Trophoblast cell (in vitro differentiated cells and primary cell): ENCODE data around the gene CLIP2.
"Not testable (repeated sequence)": the region's sequence is repeated elsewhere in the genome, so short reads cannot be mapped to it uniquely, and the experiment has no call there.

Source experiments
- DNase-seq, 2 donors: peaks; one replicate each; pipeline ENCODE4 v3.0.0-alpha.2; 2016
- H2AFZ ChIP-seq: 2 replicates; pipeline ENCODE4 v1.6.1; 2013; ENCODE audit warnings: low read length, moderate library complexity, mild to moderate bottlenecking; ENCODE audit not compliant: insufficient read depth, poor library complexity
- H2AK5ac ChIP-seq: 2 replicates; pipeline ENCODE4 v1.6.1; 2013; ENCODE audit warnings: mild to moderate bottlenecking, low read length
- H2BK120ac ChIP-seq: 2 replicates; pipeline ENCODE4 v1.6.1; 2013; ENCODE audit warnings: low read length, mild to moderate bottlenecking, moderate library complexity; ENCODE audit not compliant: insufficient read depth, poor library complexity
- H2BK12ac ChIP-seq: 2 replicates; pipeline ENCODE4 v1.6.1; 2013; ENCODE audit warnings: mild to moderate bottlenecking, low read length, moderate library complexity
- H2BK5ac ChIP-seq: 2 replicates; pipeline ENCODE4 v1.6.1; 2013; ENCODE audit warnings: low read length, low read depth, moderate library complexity, mild to moderate bottlenecking; ENCODE audit not compliant: poor library complexity
- H3K14ac ChIP-seq: 2 replicates; pipeline ENCODE4 v1.6.1; 2013; ENCODE audit warnings: mild to moderate bottlenecking, low read length
- H3K18ac ChIP-seq: 2 replicates; pipeline ENCODE4 v1.6.1; 2013; ENCODE audit warnings: mild to moderate bottlenecking, low read length
- H3K23ac ChIP-seq: 2 replicates; pipeline ENCODE4 v1.6.1; 2013; ENCODE audit warnings: low read length
- H3K27ac ChIP-seq: 2 replicates; pipeline ENCODE4 v1.5.1; 2013; ENCODE audit warnings: low read depth, mild to moderate bottlenecking, inconsistent platforms, low read length, moderate library complexity
- H3K27me3 ChIP-seq: 2 replicates; pipeline ENCODE4 v1.6.1; 2013; ENCODE audit warnings: inconsistent platforms, mild to moderate bottlenecking, low read length, moderate library complexity; ENCODE audit not compliant: insufficient read depth
- H3K36me3 ChIP-seq, 2 experiments: 1 replicate in 1 of 2; 2 replicates in 1 of 2; pipeline ENCODE4 v1.6.1; 2013; ENCODE audit warnings: low read length in 2 of 2, mild to moderate bottlenecking in 2 of 2, moderate library complexity in 1 of 2; ENCODE audit not compliant: insufficient read depth in 2 of 2, control insufficient read depth in 1 of 2
- H3K4ac ChIP-seq: 2 replicates; pipeline ENCODE4 v1.6.1; 2013; ENCODE audit warnings: low read depth, mild to moderate bottlenecking, low read length, moderate library complexity
- H3K4me1 ChIP-seq, 2 experiments: 1 replicate in 1 of 2; 2 replicates in 1 of 2; pipeline ENCODE4 v1.6.1; 2013; ENCODE audit warnings: low read length in 2 of 2, mild to moderate bottlenecking in 2 of 2, moderate library complexity in 1 of 2; ENCODE audit not compliant: insufficient read depth in 2 of 2, control insufficient read depth in 1 of 2
- H3K4me2 ChIP-seq: 2 replicates; pipeline ENCODE4 v1.6.1; 2013; ENCODE audit warnings: inconsistent platforms, mild to moderate bottlenecking, low read length, moderate library complexity
- H3K4me3 ChIP-seq: 2 replicates; pipeline ENCODE4 v1.5.1; 2013; ENCODE audit warnings: mild to moderate bottlenecking, low read depth, low read length, inconsistent platforms
- H3K79me1 ChIP-seq: one replicate; pipeline ENCODE4 v1.6.1; 2013; ENCODE audit warnings: low read length
- H3K79me2 ChIP-seq: 2 replicates; pipeline ENCODE4 v1.6.1; 2013; ENCODE audit warnings: low read length, mild to moderate bottlenecking; ENCODE audit not compliant: control insufficient read depth, insufficient read depth, poor library complexity
- H3K9ac ChIP-seq: 2 replicates; pipeline ENCODE4 v1.6.1; 2013; ENCODE audit warnings: mild to moderate bottlenecking, low read length
- H3K9me3 ChIP-seq: 2 replicates; pipeline ENCODE4 v1.6.1; 2013; ENCODE audit warnings: low read depth, mild to moderate bottlenecking, control low read depth, inconsistent platforms, low read length; ENCODE audit not compliant: insufficient read depth
- H4K12ac ChIP-seq: 2 replicates; pipeline ENCODE4 v1.6.1; 2013; ENCODE audit warnings: low read depth, mild to moderate bottlenecking, low read length, moderate library complexity
- H4K8ac ChIP-seq: 2 replicates; pipeline ENCODE4 v1.6.1; 2013; ENCODE audit warnings: low read depth, mild to moderate bottlenecking, low read length, moderate library complexity
- H4K91ac ChIP-seq: one replicate; pipeline ENCODE4 v1.6.1; 2013; ENCODE audit warnings: low read depth, mild to moderate bottlenecking, low read length, moderate library complexity
- WGBS: extraction: QIAGEN DNeasy Blood & Tissue Kit; methylation state at CpG from one replicate; pipeline ENCODE4 v1.1.7; 2013; ENCODE audit warnings: missing lambda C conversion rate; ENCODE audit not compliant: insufficient read length, insufficient coverage; ENCODE audit errors: extremely low coverage; 5-methylcytosine and 5-hydroxymethylcytosine counted together

CLIP2 gene

DNA sequence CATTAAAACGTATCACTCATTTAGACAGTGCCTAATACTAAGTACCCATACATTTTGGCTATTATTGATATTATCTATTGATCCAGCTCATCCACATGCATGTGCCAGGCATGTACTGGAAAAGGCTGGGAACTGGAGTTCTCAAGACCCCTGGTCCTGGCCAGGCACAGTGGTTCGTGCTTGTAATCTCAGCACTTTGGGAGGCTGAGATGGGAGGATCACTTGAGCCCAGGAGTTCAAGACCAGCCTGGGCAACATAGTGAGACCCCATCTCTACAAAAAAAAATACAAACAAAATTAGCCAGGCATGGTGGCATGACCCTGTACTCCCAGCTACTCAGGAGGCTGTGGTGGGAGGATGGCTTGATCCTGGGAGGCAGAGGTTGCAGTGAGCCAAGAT, 50.4 kb downstream of the CLIP2 start:
- H3K18ac ChIP-seq, H3K4me3 ChIP-seq, H3K27ac ChIP-seq, H3K79me1 ChIP-seq, H3K23ac ChIP-seq, H4K12ac ChIP-seq, H2BK5ac ChIP-seq, H3K27me3 ChIP-seq, H4K91ac ChIP-seq, H3K79me2 ChIP-seq, H3K36me3 ChIP-seq, H2BK120ac ChIP-seq, H3K4ac ChIP-seq, H3K4me2 ChIP-seq, H3K14ac ChIP-seq, DNase-seq, H2AFZ ChIP-seq, H2AK5ac ChIP-seq, H4K8ac ChIP-seq, H3K9ac ChIP-seq, H3K9me3 ChIP-seq, H2BK12ac ChIP-seq, H3K4me1 ChIP-seq: not testable (repeated sequence)
- no CpG with 5 or more reads among the region's 2 CpGs for WGBS

DNA sequence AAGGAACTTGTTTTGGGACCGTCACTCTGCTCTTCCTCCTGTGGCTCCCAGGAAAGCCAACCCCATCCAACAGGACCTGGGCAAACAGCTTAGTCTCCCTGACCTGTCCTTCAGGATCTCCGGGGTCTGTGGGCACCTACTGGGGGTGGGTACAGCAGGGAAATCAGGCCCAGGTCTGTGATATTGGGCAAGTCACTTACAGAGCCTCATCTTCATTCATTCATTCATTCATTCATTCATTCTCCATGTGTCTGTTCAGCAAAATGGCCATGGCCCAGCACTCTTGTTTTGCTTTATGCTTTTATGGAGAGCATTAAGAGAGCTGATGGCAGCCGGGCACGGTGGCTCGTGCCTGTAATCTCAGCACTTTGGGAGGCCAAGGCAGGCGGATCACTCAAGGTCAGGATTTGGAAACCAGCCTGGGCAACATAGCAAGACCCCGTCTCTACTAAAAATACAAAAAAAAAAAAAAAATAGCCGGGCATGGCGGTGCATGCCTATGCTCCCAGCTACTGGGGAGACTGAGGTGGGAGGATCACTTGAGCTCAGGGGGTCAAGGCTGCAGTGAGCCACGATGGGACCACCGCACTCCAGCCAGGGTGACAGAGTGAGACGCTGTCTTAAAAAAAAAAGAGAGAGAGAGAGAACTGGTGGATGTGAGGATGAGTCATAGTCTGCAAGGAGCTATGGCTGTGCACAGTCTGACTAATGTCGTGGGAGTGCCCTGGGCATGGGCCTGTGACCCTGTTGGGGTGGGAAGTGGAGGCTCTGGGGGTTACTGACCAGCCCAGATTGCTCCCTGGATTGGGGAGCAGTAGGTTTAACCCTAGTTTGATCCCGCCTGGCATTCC, 54.3 kb downstream of the CLIP2 start:
- peak; percentile 23 to 48 for DNase-seq
- Histone ChIP-seq H4K12ac (no peak overlapping the region), H3K4ac (no peak overlapping the region), H3K36me3 (no peaks in the 10 kb centered on the region), H3K79me1 (no peaks in the 10 kb centered on the region), H3K27ac (no peak overlapping the region), H2AFZ (no peak overlapping the region), H3K18ac (no peak overlapping the region), H3K27me3 (no peaks in the 10 kb centered on the region), H4K8ac (no peak overlapping the region), H2AK5ac (no peak overlapping the region), H3K9me3 (peaks cover 2% of the 10 kb centered on the region), H3K4me2 (no peak overlapping the region), H3K4me3 (no peak overlapping the region), H3K14ac (no peak overlapping the region), H2BK120ac (no peak overlapping the region), H3K23ac (no peak overlapping the region), H4K91ac (no peak overlapping the region), H3K9ac (no peak overlapping the region), H3K79me2 (no peaks in the 10 kb centered on the region), H2BK5ac (no peak overlapping the region), H2BK12ac (peak overlapping the region; percentile 57), H3K4me1 (peaks cover 2 to 4% of the 10 kb centered on the region in 2 experiments)
- no CpG with 5 or more reads among the region's 14 CpGs for WGBS

DNA sequence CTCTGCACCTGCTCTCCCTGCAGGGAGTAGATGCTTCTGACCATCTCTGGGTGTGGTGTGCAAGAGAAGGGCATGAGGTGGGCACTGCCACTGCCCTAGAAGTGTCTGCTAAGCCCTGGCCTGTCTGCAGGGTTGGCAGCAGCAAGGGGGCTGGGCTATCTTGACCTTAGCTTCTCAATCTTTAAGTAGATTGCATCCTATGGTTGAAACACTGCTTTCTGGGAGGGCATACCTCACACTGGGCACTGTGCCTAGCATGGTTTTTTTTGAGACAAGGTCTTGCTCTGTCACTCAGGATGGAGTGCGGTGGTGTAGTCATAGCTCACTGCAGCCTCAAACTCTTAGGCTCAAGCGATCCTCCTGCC, 54.9 kb downstream of the CLIP2 start:
- H2BK12ac ChIP-seq: no peak overlapping the region
- no peak overlapping the region for H2BK5ac ChIP-seq
- no peaks in the 10 kb centered on the region for H3K79me1 ChIP-seq
- H2AK5ac ChIP-seq: no peak overlapping the region
- H3K4me2 ChIP-seq: no peak overlapping the region
- no peak overlapping the region for H3K9ac ChIP-seq
- H3K4me3 ChIP-seq: no peak overlapping the region
- no peak overlapping the region for H3K18ac ChIP-seq
- no peak overlapping the region for H3K23ac ChIP-seq
- no peak overlapping the region for H2BK120ac ChIP-seq
- H2AFZ ChIP-seq: no peak overlapping the region
- no peaks in the 10 kb centered on the region for H3K79me2 ChIP-seq
- H4K8ac ChIP-seq: no peak overlapping the region
- no peak for DNase-seq
- no peak overlapping the region for H4K12ac ChIP-seq
- WGBS: no CpG with 5 or more reads among the region's 2 CpGs
- H3K36me3 ChIP-seq: no peaks in the 10 kb centered on the region
- H3K4ac ChIP-seq: no peak overlapping the region
- H3K14ac ChIP-seq: no peak overlapping the region
- H3K27ac ChIP-seq: no peak overlapping the region
- H3K9me3 ChIP-seq: peaks cover 2% of the 10 kb centered on the region
- no peaks in the 10 kb centered on the region for H3K27me3 ChIP-seq
- H4K91ac ChIP-seq: no peak overlapping the region
- H3K4me1 ChIP-seq: peaks cover 2 to 4% of the 10 kb centered on the region in 2 experiments

DNA sequence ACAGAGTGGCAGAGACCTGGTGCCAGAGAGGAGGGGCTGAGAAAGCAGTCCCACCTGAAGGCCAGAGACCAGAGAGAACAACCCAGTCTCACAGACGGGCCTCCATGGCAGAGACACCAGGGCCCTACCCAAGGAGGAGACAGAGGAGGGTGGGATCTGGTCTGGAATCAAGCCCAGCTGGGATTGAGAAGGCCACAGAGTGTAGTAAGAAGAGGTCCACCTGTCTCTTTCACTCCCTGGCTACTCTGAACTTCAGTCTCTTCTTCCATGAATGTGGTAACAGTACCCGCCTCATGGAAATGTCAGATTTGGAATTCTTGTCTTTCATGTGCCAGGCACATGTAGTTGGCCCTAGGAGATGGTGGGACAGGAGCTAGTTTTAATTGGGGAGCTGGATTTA, 55.6 kb downstream of the CLIP2 start:
- no peak for DNase-seq
- H3K14ac ChIP-seq: no peak overlapping the region
- H4K8ac ChIP-seq: no peak overlapping the region
- H2AFZ ChIP-seq: no peak overlapping the region
- H3K4me3 ChIP-seq: no peak overlapping the region
- H3K18ac ChIP-seq: no peak overlapping the region
- no peak overlapping the region for H2BK120ac ChIP-seq
- no peaks in the 10 kb centered on the region for H3K36me3 ChIP-seq
- H3K79me1 ChIP-seq: no peaks in the 10 kb centered on the region
- no CpG with 5 or more reads among the region's 2 CpGs for WGBS
- H3K27ac ChIP-seq: no peak overlapping the region
- no peaks in the 10 kb centered on the region for H3K27me3 ChIP-seq
- H4K12ac ChIP-seq: no peak overlapping the region
- no peak overlapping the region for H3K23ac ChIP-seq
- H2BK12ac ChIP-seq: no peak overlapping the region
- no peak overlapping the region for H3K9ac ChIP-seq
- H3K79me2 ChIP-seq: no peaks in the 10 kb centered on the region
- H3K4me1 ChIP-seq: peaks cover 2 to 4% of the 10 kb centered on the region in 2 experiments
- no peak overlapping the region for H3K4me2 ChIP-seq
- no peak overlapping the region for H2BK5ac ChIP-seq
- no peak overlapping the region for H2AK5ac ChIP-seq
- no peak overlapping the region for H4K91ac ChIP-seq
- H3K4ac ChIP-seq: no peak overlapping the region
- H3K9me3 ChIP-seq: peaks cover 2% of the 10 kb centered on the region
